ENCODE results near the gene OTOGL.

OTOGL gene

GRCh38 chr12:80321653-80322052 lies 222.3 kb downstream of the OTOGL start:
- no peak for TF ChIP-seq ISL1 (CRISPR knock-in tag; IDR thresholded peaks at IDR 0.05)
- TF ChIP-seq, protein P1, sequence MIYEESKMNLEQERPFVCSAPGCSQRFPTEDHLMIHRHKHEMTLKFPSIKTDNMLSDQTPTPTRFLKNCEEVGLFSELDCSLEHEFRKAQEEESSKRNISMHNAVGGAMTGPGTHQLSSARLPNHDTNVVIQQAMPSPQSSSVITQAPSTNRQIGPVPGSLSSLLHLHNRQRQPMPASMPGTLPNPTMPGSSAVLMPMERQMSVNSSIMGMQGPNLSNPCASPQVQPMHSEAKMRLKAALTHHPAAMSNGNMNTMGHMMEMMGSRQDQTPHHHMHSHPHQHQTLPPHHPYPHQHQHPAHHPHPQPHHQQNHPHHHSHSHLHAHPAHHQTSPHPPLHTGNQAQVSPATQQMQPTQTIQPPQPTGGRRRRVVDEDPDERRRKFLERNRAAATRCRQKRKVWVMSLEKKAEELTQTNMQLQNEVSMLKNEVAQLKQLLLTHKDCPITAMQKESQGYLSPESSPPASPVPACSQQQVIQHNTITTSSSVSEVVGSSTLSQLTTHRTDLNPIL (CRISPR knock-in tag; IDR thresholded peaks at IDR 0.05; ENCODE audit: low read depth): no peak
- TF ChIP-seq ZC3H10 (CRISPR knock-in tag; IDR thresholded peaks at IDR 0.05): no peak
- no peak for TF ChIP-seq ZNF70 (CRISPR knock-in tag; IDR thresholded peaks at IDR 0.05)
- no peak for TF ChIP-seq TOX (CRISPR knock-in tag; IDR thresholded peaks at IDR 0.05; ENCODE audit: borderline replicate concordance)
- no peak for TF ChIP-seq RARB (CRISPR knock-in tag; IDR thresholded peaks at IDR 0.05)
- no peak for TF ChIP-seq PATZ1 (CRISPR knock-in tag; IDR thresholded peaks at IDR 0.05; ENCODE audit: borderline replicate concordance)
- no peak for TF ChIP-seq POU6F1 (CRISPR knock-in tag; IDR thresholded peaks at IDR 0.05; ENCODE audit: borderline replicate concordance, low read depth)
- no peak for TF ChIP-seq GLIS3 (CRISPR knock-in tag; IDR thresholded peaks at IDR 0.05)
- no peak for TF ChIP-seq ZNF565 (CRISPR knock-in tag; conservative IDR thresholded peaks at IDR 0.05; ENCODE audit: low read depth)
- TF ChIP-seq ZFP30 (CRISPR knock-in tag; IDR thresholded peaks at IDR 0.05): no peak
- TF ChIP-seq, protein P2, sequence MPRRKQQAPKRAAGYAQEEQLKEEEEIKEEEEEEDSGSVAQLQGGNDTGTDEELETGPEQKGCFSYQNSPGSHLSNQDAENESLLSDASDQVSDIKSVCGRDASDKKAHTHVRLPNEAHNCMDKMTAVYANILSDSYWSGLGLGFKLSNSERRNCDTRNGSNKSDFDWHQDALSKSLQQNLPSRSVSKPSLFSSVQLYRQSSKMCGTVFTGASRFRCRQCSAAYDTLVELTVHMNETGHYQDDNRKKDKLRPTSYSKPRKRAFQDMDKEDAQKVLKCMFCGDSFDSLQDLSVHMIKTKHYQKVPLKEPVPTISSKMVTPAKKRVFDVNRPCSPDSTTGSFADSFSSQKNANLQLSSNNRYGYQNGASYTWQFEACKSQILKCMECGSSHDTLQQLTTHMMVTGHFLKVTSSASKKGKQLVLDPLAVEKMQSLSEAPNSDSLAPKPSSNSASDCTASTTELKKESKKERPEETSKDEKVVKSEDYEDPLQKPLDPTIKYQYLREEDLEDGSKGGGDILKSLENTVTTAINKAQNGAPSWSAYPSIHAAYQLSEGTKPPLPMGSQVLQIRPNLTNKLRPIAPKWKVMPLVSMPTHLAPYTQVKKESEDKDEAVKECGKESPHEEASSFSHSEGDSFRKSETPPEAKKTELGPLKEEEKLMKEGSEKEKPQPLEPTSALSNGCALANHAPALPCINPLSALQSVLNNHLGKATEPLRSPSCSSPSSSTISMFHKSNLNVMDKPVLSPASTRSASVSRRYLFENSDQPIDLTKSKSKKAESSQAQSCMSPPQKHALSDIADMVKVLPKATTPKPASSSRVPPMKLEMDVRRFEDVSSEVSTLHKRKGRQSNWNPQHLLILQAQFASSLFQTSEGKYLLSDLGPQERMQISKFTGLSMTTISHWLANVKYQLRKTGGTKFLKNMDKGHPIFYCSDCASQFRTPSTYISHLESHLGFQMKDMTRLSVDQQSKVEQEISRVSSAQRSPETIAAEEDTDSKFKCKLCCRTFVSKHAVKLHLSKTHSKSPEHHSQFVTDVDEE (CRISPR knock-in tag; IDR thresholded peaks at IDR 0.05): no peak
- no peak for TF ChIP-seq ZNF8 (CRISPR knock-in tag; IDR thresholded peaks at IDR 0.05)
- TF ChIP-seq ZFP3 (CRISPR knock-in tag; IDR thresholded peaks at IDR 0.05): no peak
- TF ChIP-seq CSDC2 (CRISPR knock-in tag; IDR thresholded peaks at IDR 0.05): no peak
- TF ChIP-seq, protein P3, sequence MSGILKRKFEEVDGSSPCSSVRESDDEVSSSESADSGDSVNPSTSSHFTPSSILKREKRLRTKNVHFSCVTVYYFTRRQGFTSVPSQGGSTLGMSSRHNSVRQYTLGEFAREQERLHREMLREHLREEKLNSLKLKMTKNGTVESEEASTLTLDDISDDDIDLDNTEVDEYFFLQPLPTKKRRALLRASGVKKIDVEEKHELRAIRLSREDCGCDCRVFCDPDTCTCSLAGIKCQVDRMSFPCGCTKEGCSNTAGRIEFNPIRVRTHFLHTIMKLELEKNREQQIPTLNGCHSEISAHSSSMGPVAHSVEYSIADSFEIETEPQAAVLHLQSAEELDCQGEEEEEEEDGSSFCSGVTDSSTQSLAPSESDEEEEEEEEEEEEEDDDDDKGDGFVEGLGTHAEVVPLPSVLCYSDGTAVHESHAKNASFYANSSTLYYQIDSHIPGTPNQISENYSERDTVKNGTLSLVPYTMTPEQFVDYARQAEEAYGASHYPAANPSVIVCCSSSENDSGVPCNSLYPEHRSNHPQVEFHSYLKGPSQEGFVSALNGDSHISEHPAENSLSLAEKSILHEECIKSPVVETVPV (CRISPR knock-in tag; IDR thresholded peaks at IDR 0.05): no peak
- TF ChIP-seq SNAI2 (CRISPR knock-in tag; IDR thresholded peaks at IDR 0.05): no peak
- TF ChIP-seq PPARA (CRISPR knock-in tag; IDR thresholded peaks at IDR 0.05; ENCODE audit: borderline replicate concordance): no peak
- ATAC-seq: no peak

- no peak for ATAC-seq
- no peak for TF ChIP-seq TOX (CRISPR knock-in tag; IDR thresholded peaks at IDR 0.05; ENCODE audit: borderline replicate concordance)
- TF ChIP-seq, protein P2 (CRISPR knock-in tag; IDR thresholded peaks at IDR 0.05): no peak
- no peak for TF ChIP-seq ISL1 (CRISPR knock-in tag; IDR thresholded peaks at IDR 0.05)
- TF ChIP-seq, protein P1 (CRISPR knock-in tag; IDR thresholded peaks at IDR 0.05; ENCODE audit: low read depth): no peak
- TF ChIP-seq POU6F1 (CRISPR knock-in tag; IDR thresholded peaks at IDR 0.05; ENCODE audit: borderline replicate concordance, low read depth): no peak
- no peak for TF ChIP-seq ZNF70 (CRISPR knock-in tag; IDR thresholded peaks at IDR 0.05)
- no peak for TF ChIP-seq OSR1 (CRISPR knock-in tag; IDR thresholded peaks at IDR 0.05)
- TF ChIP-seq RARB (CRISPR knock-in tag; IDR thresholded peaks at IDR 0.05): no peak
- TF ChIP-seq PPARA (CRISPR knock-in tag; IDR thresholded peaks at IDR 0.05; ENCODE audit: borderline replicate concordance): no peak
- no peak for TF ChIP-seq BACH2 (CRISPR knock-in tag; IDR thresholded peaks at IDR 0.05; ENCODE audit: borderline replicate concordance)
- no peak for TF ChIP-seq ESRRG (CRISPR knock-in tag; IDR thresholded peaks at IDR 0.05)
Measured at GRCh38 chr12:80325167-80325959, 226.0 kb downstream of the OTOGL start.
